Activated CD8-positive, alpha-beta T cell treated with anti-CD3 and anti-CD28 coated beads for 36 hours (primary cell): ENCODE results near the gene CIROP. TPM values are rescaled to one million over a fixed set of nuclear protein-coding genes. Genes with fewer than 3 reads are reported as not detected.

Source experiments
- ATAC-seq: fragments of 200-7000 bp; cut with Tn5 transposase; one replicate; pipeline ENCODE4 v1.10.0; 2021; ENCODE audit warnings: mild to moderate bottlenecking, moderate library complexity
- CTCF ChIA-PET: fragments of 350-600 bp; sonication (Branson Sonifier 250); formaldehyde crosslinking; loops from one replicate; lab custom pipeline; 2021; ENCODE audit warnings: antibody characterized with exemption; lab: Charles Lee
- POLR2A ChIA-PET: fragments of 350-600 bp; sonication (Branson Sonifier 250); formaldehyde crosslinking; loops from one replicate; lab custom pipeline; 2021; ENCODE audit warnings: antibody characterized with exemption; lab: Charles Lee
- DNase-seq: peaks from one replicate; pipeline ENCODE4 v3.0.0-alpha.2; 2020
- H3K27ac Mint-ChIP-seq: one replicate; pipeline ENCODE4 v1.8.0; 2021; ENCODE audit warnings: mild to moderate bottlenecking, mixed read lengths
- H3K27me3 Mint-ChIP-seq: one replicate; pipeline ENCODE4 v1.8.0; 2021; ENCODE audit warnings: mixed read lengths
- H3K36me3 Mint-ChIP-seq: one replicate; pipeline ENCODE4 v1.8.0; 2021; ENCODE audit warnings: low read depth, mixed read lengths
- H3K4me1 Mint-ChIP-seq: one replicate; pipeline ENCODE4 v1.8.0; 2021; ENCODE audit warnings: low read depth, mixed read lengths
- H3K4me3 Mint-ChIP-seq: one replicate; pipeline ENCODE4 v1.8.0; 2021; ENCODE audit warnings: mild to moderate bottlenecking, moderate library complexity, mixed read lengths
- H3K9me3 Mint-ChIP-seq: one replicate; pipeline ENCODE4 v1.8.0; 2021; ENCODE audit warnings: mixed read lengths
- CTCF ChIP-seq: fragments of 200-600 bp; IDR thresholded peaks from one replicate; pipeline ENCODE4 v1.8.0; 2022; ENCODE audit warnings: antibody characterized with exemption, mild to moderate bottlenecking
- intact Hi-C: fragments of 100-400 bp; cut with micrococcal nuclease; formaldehyde crosslinking; loops from one replicate; pipeline ENCODE4 v1.10.0; 2022
- total RNA-seq, 2 experiments: library from RNA; stranded (reverse); gene quantifications; one replicate each; pipeline ENCODE4 v1.2.3, GENCODE V29; 2021

The CIROP gene
- total RNA-seq, 2 experiments from 2014 or later: not detected

- CTCF ChIA-PET: interaction anchor here (1.3 kb wide), 2 partner anchors 17 to 242 kb away, joined by 4 to 5 read pairs; no protein-coding TSS in a partner anchor
- DNase-seq: no peak
- H3K27me3 Mint-ChIP-seq: no peaks in the 10 kb centered on the region
- no peaks in the 10 kb centered on the region for H3K36me3 Mint-ChIP-seq
- no peak overlapping the region for H3K4me3 Mint-ChIP-seq
- no peak for TF ChIP-seq CTCF
- no peaks in the 10 kb centered on the region for H3K9me3 Mint-ChIP-seq
- no peak overlapping the region for H3K27ac Mint-ChIP-seq
- intact Hi-C loops: no loop called here
- POLR2A ChIA-PET: interaction anchor here (0.8 kb wide), 2 partner anchors 8 to 24 kb away, joined by 3 read pairs; no protein-coding TSS in a partner anchor
- H3K4me1 Mint-ChIP-seq: no peaks in the 10 kb centered on the region
- no peak for ATAC-seq
Observed at GRCh38 chr14:23137813-23138535, 33.2 kb upstream of the CIROP start.

GRCh38 chr14:23137192-23137812 lies 32.5 kb upstream of the CIROP start:
- Mint-ChIP-seq H3K4me3 (no peak overlapping the region), H3K4me1 (no peaks in the 10 kb centered on the region), H3K9me3 (no peaks in the 10 kb centered on the region), H3K27me3 (no peaks in the 10 kb centered on the region), H3K36me3 (no peaks in the 10 kb centered on the region), H3K27ac (no peak overlapping the region)
- intact Hi-C loops: no loop called here
- TF ChIP-seq CTCF: no peak
- ATAC-seq: no peak
- ChIA-PET CTCF (interaction anchor here (1.5 kb wide), 1 partner anchor 16 kb away, joined by 6 read pairs; no protein-coding TSS in a partner anchor), POLR2A (interaction anchor here (0.8 kb wide), 2 partner anchors 8 to 23 kb away, joined by 3 read pairs; no protein-coding TSS in a partner anchor)
- no peak for DNase-seq

GRCh38 chr14:23136566-23137133 lies 31.9 kb upstream of the CIROP start:
- ChIA-PET POLR2A (no interaction called here), CTCF (interaction anchor here (1.3 to 1.5 kb wide), 2 partner anchors 15 to 60 kb away, joined by 4 to 6 read pairs; no protein-coding TSS in a partner anchor)
- Mint-ChIP-seq H3K4me1 (no peaks in the 10 kb centered on the region), H3K27ac (no peak overlapping the region), H3K36me3 (no peaks in the 10 kb centered on the region), H3K4me3 (no peak overlapping the region), H3K27me3 (no peaks in the 10 kb centered on the region), H3K9me3 (no peaks in the 10 kb centered on the region)
- no peak for DNase-seq
- intact Hi-C loops: no loop called here
- TF ChIP-seq CTCF: no peak
- ATAC-seq: no peak

- Mint-ChIP-seq H3K4me3 (no peak overlapping the region), H3K27ac (no peak overlapping the region), H3K36me3 (no peaks in the 10 kb centered on the region), H3K27me3 (no peaks in the 10 kb centered on the region), H3K4me1 (no peaks in the 10 kb centered on the region), H3K9me3 (no peaks in the 10 kb centered on the region)
- no peak for TF ChIP-seq CTCF
- no peak for ATAC-seq
- ChIA-PET POLR2A (no interaction called here), CTCF (interaction anchor here (1.5 kb wide), 1 partner anchor 12 kb away, joined by 3 read pairs; no protein-coding TSS in a partner anchor)
- intact Hi-C loops: no loop called here
- no peak for DNase-seq
Observed at GRCh38 chr14:23132970-23133369, 28.2 kb upstream of the CIROP start.
